Mesenchymal stem cell (in vitro differentiated cells and primary cell): Measurements from ENCODE around the gene C5orf24.

ENCODE experiments used
- DNase-seq: peaks from one replicate; pipeline ENCODE4 v3.0.0-alpha.2; 2013
- H2AFZ ChIP-seq: one replicate; pipeline ENCODE4 v1.6.1; 2013; ENCODE audit warnings: low read depth, mild to moderate bottlenecking, control low read depth, inconsistent platforms, low read length, moderate library complexity
- H2AK5ac ChIP-seq: 2 replicates; pipeline ENCODE4 v1.6.1; 2013; ENCODE audit warnings: low read length, moderate library complexity, mild to moderate bottlenecking, inconsistent platforms; ENCODE audit not compliant: severe bottlenecking
- H2BK120ac ChIP-seq: one replicate; pipeline ENCODE4 v1.6.1; 2013; ENCODE audit warnings: low read depth, mild to moderate bottlenecking, inconsistent platforms, low read length, moderate library complexity
- H2BK12ac ChIP-seq, 2 experiments: one replicate each; pipeline ENCODE4 v1.6.1; 2013; ENCODE audit warnings: inconsistent platforms in 2 of 2, low read length in 2 of 2, mild to moderate bottlenecking in 2 of 2, moderate library complexity in 2 of 2, control low read depth in 1 of 2
- H2BK15ac ChIP-seq: one replicate; pipeline ENCODE4 v1.6.1; 2013; ENCODE audit warnings: mild to moderate bottlenecking, low read depth, inconsistent platforms; ENCODE audit not compliant: poor library complexity, severe bottlenecking
- H2BK5ac ChIP-seq: 2 replicates; pipeline ENCODE4 v1.6.1; 2013; ENCODE audit warnings: low read depth, mild to moderate bottlenecking, low read length, control low read depth, inconsistent platforms; ENCODE audit not compliant: poor library complexity, severe bottlenecking
- H3K14ac ChIP-seq, 2 experiments: one replicate each; pipeline ENCODE4 v1.6.1; 2013; ENCODE audit warnings: inconsistent platforms in 2 of 2, low read length in 2 of 2, control low read depth in 1 of 2, mild to moderate bottlenecking in 1 of 2, moderate library complexity in 1 of 2
- H3K18ac ChIP-seq, 2 experiments: one replicate each; pipeline ENCODE4 v1.6.1; 2013; ENCODE audit warnings: inconsistent platforms in 2 of 2, low read length in 2 of 2, control low read depth in 1 of 2, low read depth in 1 of 2, mild to moderate bottlenecking in 1 of 2
- H3K23ac ChIP-seq, 2 experiments: one replicate each; pipeline ENCODE4 v1.6.1; 2013; ENCODE audit warnings: inconsistent platforms in 2 of 2, low read length in 2 of 2, mild to moderate bottlenecking in 2 of 2, moderate library complexity in 2 of 2, control low read depth in 1 of 2
- H3K27ac ChIP-seq: 2 replicates; pipeline ENCODE4 v1.5.1; 2013; ENCODE audit warnings: mild to moderate bottlenecking, moderate library complexity, low read length, control low read depth, inconsistent platforms; ENCODE audit not compliant: poor library complexity, severe bottlenecking
- H3K27me3 ChIP-seq, 2 experiments: 2 replicates each; pipeline versions ENCODE4 v1.6.1 to v1.7.0; 2013; ENCODE audit warnings: low read length in 2 of 2, mild to moderate bottlenecking in 2 of 2, moderate library complexity in 2 of 2, control low read depth in 1 of 2, inconsistent platforms in 1 of 2; ENCODE audit not compliant: control insufficient read depth in 1 of 2, insufficient read depth in 1 of 2
- H3K36me3 ChIP-seq, 2 experiments: 2 replicates each; pipeline versions ENCODE4 v1.6.1 to v1.7.0; 2013; ENCODE audit warnings: low read length in 2 of 2, control low read depth in 1 of 2, inconsistent platforms in 1 of 2, low read depth in 1 of 2, mild to moderate bottlenecking in 1 of 2; ENCODE audit not compliant: insufficient read depth in 2 of 2, control insufficient read depth in 1 of 2
- H3K4ac ChIP-seq, 2 experiments: one replicate each; pipeline ENCODE4 v1.6.1; 2013; ENCODE audit warnings: inconsistent platforms in 2 of 2, low read length in 2 of 2, mild to moderate bottlenecking in 2 of 2, moderate library complexity in 2 of 2, control low read depth in 1 of 2, low read depth in 1 of 2
- H3K4me1 ChIP-seq: 2 replicates; pipeline ENCODE4 v1.6.1; 2013; ENCODE audit warnings: low read depth, low read length, control low read depth; ENCODE audit not compliant: control insufficient read depth, insufficient read depth
- H3K4me2 ChIP-seq: 2 replicates; pipeline ENCODE4 v1.6.1; 2013; ENCODE audit warnings: low read length, mild to moderate bottlenecking, inconsistent platforms; ENCODE audit not compliant: poor library complexity, severe bottlenecking
- H3K4me3 ChIP-seq, 2 experiments: 2 replicates each; pipeline versions ENCODE4 v1.5.1 to v1.7.0; 2013; ENCODE audit warnings: low read length in 2 of 2, mild to moderate bottlenecking in 2 of 2, control low read depth in 1 of 2, low read depth in 1 of 2; ENCODE audit not compliant: insufficient read depth in 1 of 2
- H3K79me1 ChIP-seq: replicated peaks from 2 replicates; pipeline ENCODE4 v1.6.1; 2013; ENCODE audit warnings: mild to moderate bottlenecking, control low read depth, low read length, inconsistent platforms; ENCODE audit not compliant: poor library complexity, severe bottlenecking
- H3K9ac ChIP-seq: 2 replicates; pipeline ENCODE4 v1.7.0; 2013; ENCODE audit warnings: mild to moderate bottlenecking, low read length, moderate library complexity
- H3K9me3 ChIP-seq: 2 replicates; pipeline ENCODE4 v1.7.0; 2013; ENCODE audit warnings: mild to moderate bottlenecking, low read length; ENCODE audit not compliant: control insufficient read depth
- H4K8ac ChIP-seq: one replicate; pipeline ENCODE4 v1.6.1; 2013; ENCODE audit warnings: inconsistent platforms, mild to moderate bottlenecking, low read length, moderate library complexity
- H4K91ac ChIP-seq: one replicate; pipeline ENCODE4 v1.6.1; 2013; ENCODE audit warnings: mild to moderate bottlenecking, low read length, inconsistent platforms
- WGBS: methylation state at CpG from one replicate; pipeline ENCODE4 v1.1.7; 2013; ENCODE audit warnings: mixed read lengths; 5-methylcytosine and 5-hydroxymethylcytosine counted together

The C5orf24 gene

DNA sequence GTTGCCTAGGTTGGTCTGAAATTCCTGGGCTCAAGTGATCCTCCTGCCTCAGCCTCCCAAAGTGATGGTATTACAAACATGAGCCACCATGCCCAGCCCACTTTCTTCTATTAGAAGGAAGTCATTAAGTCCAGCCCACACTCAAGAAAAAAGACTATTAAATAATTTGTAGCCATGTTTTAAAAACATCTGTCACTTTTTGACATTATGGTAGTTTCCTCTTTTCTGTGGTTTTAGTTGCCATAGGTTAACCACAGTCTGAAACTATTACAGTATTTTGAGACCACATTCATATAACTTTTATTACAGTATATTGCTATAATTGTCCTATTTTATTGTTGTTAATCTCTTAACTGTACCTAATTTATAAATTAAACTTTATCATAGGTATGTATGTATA, 31.9 kb upstream of the C5orf24 start:
- Histone ChIP-seq H3K36me3 (peaks cover 32 to 79% of the 10 kb centered on the region in 2 experiments), H3K27ac (no peak overlapping the region), H3K4me3 (no peak overlapping the region), H3K4me2 (no peak overlapping the region), H3K9me3 (no peaks in the 10 kb centered on the region), H2AK5ac (no peak overlapping the region), H2BK12ac (no peak overlapping the region), H4K91ac (no peak overlapping the region), H4K8ac (no peak overlapping the region), H2BK15ac (no peak overlapping the region), H3K27me3 (no peaks in the 10 kb centered on the region), H3K23ac (no peak overlapping the region), H3K18ac (no peak overlapping the region), H2BK5ac (no peak overlapping the region), H3K14ac (no peak overlapping the region), H3K79me1 (peaks cover 6% of the 10 kb centered on the region), H3K9ac (no peak overlapping the region), H3K4ac (no peak overlapping the region), H2BK120ac (no peak overlapping the region), H2AFZ (no peak overlapping the region), H3K4me1 (no peaks in the 10 kb centered on the region)
- DNase-seq = no peak

- H3K4me3 ChIP-seq = no peak overlapping the region
- no peak overlapping the region for H3K4ac ChIP-seq
- H2BK120ac ChIP-seq = no peak overlapping the region
- no peak overlapping the region for H2AK5ac ChIP-seq
- no peaks in the 10 kb centered on the region for H3K4me1 ChIP-seq
- no peak overlapping the region for H3K9ac ChIP-seq
- no peak overlapping the region for H2BK12ac ChIP-seq
- no peaks in the 10 kb centered on the region for H3K27me3 ChIP-seq
- peaks cover 45 to 77% of the 10 kb centered on the region in 2 experiments for H3K36me3 ChIP-seq
- no peak overlapping the region for H3K18ac ChIP-seq
- no peak overlapping the region for H4K91ac ChIP-seq
- no peak overlapping the region for H3K14ac ChIP-seq
- H3K27ac ChIP-seq = no peak overlapping the region
- H3K23ac ChIP-seq = no peak overlapping the region
- peaks cover 10% of the 10 kb centered on the region for H3K79me1 ChIP-seq
- no peak overlapping the region for H3K4me2 ChIP-seq
- H2BK5ac ChIP-seq = no peak overlapping the region
- DNase-seq = no peak
- H2AFZ ChIP-seq = no peak overlapping the region
- H4K8ac ChIP-seq = no peak overlapping the region
- WGBS = 94% methylated on average over 2 of the region's 4 CpGs
- H3K9me3 ChIP-seq = no peaks in the 10 kb centered on the region
- H2BK15ac ChIP-seq = no peak overlapping the region
Measured at GRCh38 chr5:134817006-134817405, 28.8 kb upstream of the C5orf24 start.

- H3K27me3 ChIP-seq = no peaks in the 10 kb centered on the region
- H2BK5ac ChIP-seq = no peak overlapping the region
- no peak overlapping the region for H3K4me3 ChIP-seq
- H2BK120ac ChIP-seq = no peak overlapping the region
- no peak overlapping the region for H4K8ac ChIP-seq
- no peak overlapping the region for H2AK5ac ChIP-seq
- no peak overlapping the region for H3K23ac ChIP-seq
- no peak overlapping the region for H2BK12ac ChIP-seq
- H4K91ac ChIP-seq = no peak overlapping the region
- no peak overlapping the region for H3K27ac ChIP-seq
- no peaks in the 10 kb centered on the region for H3K9me3 ChIP-seq
- H2BK15ac ChIP-seq = no peak overlapping the region
- no peak overlapping the region for H3K18ac ChIP-seq
- H3K14ac ChIP-seq = no peak overlapping the region
- peaks cover 6% of the 10 kb centered on the region for H3K79me1 ChIP-seq
- no peak overlapping the region for H2AFZ ChIP-seq
- H3K4ac ChIP-seq = no peak overlapping the region
- DNase-seq = no peak
- 100% methylated on average over 3 of the region's 4 CpGs for WGBS
- H3K4me1 ChIP-seq = no peaks in the 10 kb centered on the region
- H3K36me3 ChIP-seq = peaks cover 35 to 79% of the 10 kb centered on the region in 2 experiments
- no peak overlapping the region for H3K9ac ChIP-seq
- no peak overlapping the region for H3K4me2 ChIP-seq
Measured at GRCh38 chr5:134818776-134819175, 27.0 kb upstream of the C5orf24 start.

GRCh38 chr5:134819407-134819963, 26.3 kb upstream of the C5orf24 start:
- H3K23ac ChIP-seq = no peak overlapping the region

More at GRCh38 chr5:134819407-134819963, 26.3 kb upstream of the C5orf24 start:
- no peaks in the 10 kb centered on the region for H3K27me3 ChIP-seq
- no peak overlapping the region for H4K8ac ChIP-seq
- no peak overlapping the region for H3K9ac ChIP-seq
- no peak overlapping the region for H3K18ac ChIP-seq
- H3K27ac ChIP-seq = no peak overlapping the region
- H3K79me1 ChIP-seq = peaks cover 7% of the 10 kb centered on the region
- H3K4me1 ChIP-seq = no peaks in the 10 kb centered on the region
- no peak overlapping the region for H2BK15ac ChIP-seq
- no peak overlapping the region for H4K91ac ChIP-seq
- DNase-seq = no peak
- no peak overlapping the region for H2BK120ac ChIP-seq
- 91% methylated on average over 3 of the region's 4 CpGs for WGBS
- H2BK5ac ChIP-seq = no peak overlapping the region
- H3K14ac ChIP-seq = no peak overlapping the region
- no peak overlapping the region for H3K4ac ChIP-seq
- no peak overlapping the region for H3K4me3 ChIP-seq
- H2AK5ac ChIP-seq = no peak overlapping the region
- peaks cover 35 to 78% of the 10 kb centered on the region in 2 experiments for H3K36me3 ChIP-seq
- no peaks in the 10 kb centered on the region for H3K9me3 ChIP-seq
- no peak overlapping the region for H3K4me2 ChIP-seq
- H2AFZ ChIP-seq = no peak overlapping the region
- no peak overlapping the region for H2BK12ac ChIP-seq
